Panc1 (cell line): ENCODE data around the gene CNTRL. TPM values are rescaled to one million over a fixed set of nuclear protein-coding genes. Genes with fewer than 3 reads are reported as not detected.

Source experiments
- ATAC-seq: fragments of 200-7000 bp; cut with Tn5 transposase; 2 replicates; pipeline ENCODE4 v1.9.1; 2020; ENCODE audit warnings: mild to moderate bottlenecking, moderate library complexity
- BruUV-seq: library from RNA; stranded (reverse); fragments of 400-500 nt; replicated peaks from 2 replicates; lab custom pipeline; 2021; lab: Mats Ljungman, UMichigan
- CTCF ChIA-PET: fragments of 300-600 bp; sonication (Branson Sonifier 250); formaldehyde crosslinking; loops from one replicate; lab custom pipeline; 2022; ENCODE audit warnings: antibody characterized with exemption; lab: Charles Lee
- POLR2A ChIA-PET: fragments of 300-600 bp; sonication (Branson Sonifier 250); formaldehyde crosslinking; loops from one replicate; lab custom pipeline; 2022; ENCODE audit warnings: antibody characterized with exemption; lab: Charles Lee
- DNase-seq: peaks from one replicate; pipeline ENCODE4 v3.0.0-alpha.2; 2010; ENCODE audit warnings: low read depth, low spot score
- H3K27ac ChIP-seq: 2 replicates; pipeline ENCODE4 v1.5.1; 2011; ENCODE audit warnings: mild to moderate bottlenecking, low read length, inconsistent platforms
- H3K27me3 ChIP-seq: fragments of 200-500 bp; sonication (Bioruptor generic); 2 replicates; pipeline ENCODE4 v1.6.0; 2014; ENCODE audit warnings: low read length, inconsistent platforms; ENCODE audit not compliant: control insufficient read depth, insufficient read depth
- H3K36me3 ChIP-seq: fragments of 200-500 bp; sonication (Bioruptor generic); 2 replicates; pipeline ENCODE4 v1.5.1; 2014; ENCODE audit warnings: inconsistent platforms, mild to moderate bottlenecking, low read length, moderate library complexity; ENCODE audit not compliant: control insufficient read depth, insufficient read depth
- H3K4me1 ChIP-seq: 2 replicates; pipeline ENCODE4 v1.5.1; 2011; ENCODE audit warnings: inconsistent platforms, mild to moderate bottlenecking, low read length, moderate library complexity; ENCODE audit not compliant: control insufficient read depth, insufficient read depth
- H3K4me3 ChIP-seq, 2 experiments: 2 replicates each; pipeline ENCODE4 v1.5.1; 2011 to 2012; ENCODE audit warnings: low read depth in 2 of 2, low read length in 2 of 2, mild to moderate bottlenecking in 2 of 2, inconsistent platforms in 1 of 2, moderate library complexity in 1 of 2
- H3K9me3 ChIP-seq: fragments of 200-500 bp; sonication (Bioruptor generic); 2 replicates; pipeline ENCODE4 v1.5.1; 2014; ENCODE audit warnings: low read depth, mild to moderate bottlenecking, inconsistent platforms, low read length, moderate library complexity; ENCODE audit not compliant: control insufficient read depth, insufficient read depth
- POLR2AphosphoS5 ChIP-seq: IDR thresholded peaks from 2 replicates; pipeline ENCODE4 v1.6.1; 2012; ENCODE audit warnings: mild to moderate bottlenecking, low read depth, low read length, moderate library complexity
- SIN3A ChIP-seq: IDR thresholded peaks from 2 replicates; pipeline ENCODE4 v1.6.1; 2012; ENCODE audit warnings: low read depth, mild to moderate bottlenecking, low read length, moderate library complexity, borderline replicate concordance; ENCODE audit not compliant: insufficient read depth
- TCF7L2 ChIP-seq: IDR thresholded peaks from 2 replicates; pipeline ENCODE4 v1.6.1; 2011; ENCODE audit warnings: mild to moderate bottlenecking, low read depth, low read length, inconsistent platforms
- in situ Hi-C: cut with HindIII; loops from 2 replicates; pipeline ENCODE4 v1.10.0; 2016; ENCODE audit warnings: low sequenced_read_pairs, low pct_unique_long_range_greater_than_20kb
- intact Hi-C: fragments of 100-400 bp; cut with micrococcal nuclease; formaldehyde crosslinking; loops from one replicate; pipeline ENCODE4 v1.10.0; 2022; ENCODE audit not compliant: unreplicated experiment
- total RNA-seq: library from RNA; stranded (reverse); gene quantifications from one replicate; pipeline ENCODE4 v1.2.1, GENCODE V29; 2021; ENCODE audit not compliant: unreplicated experiment
- TF ChIP-seq, protein P1 (sequence below), 2 experiments: IDR thresholded peaks; 2 replicates each; pipeline ENCODE4 v1.6.1; 2011 to 2012; ENCODE audit warnings: low read depth in 2 of 2, control low read depth in 1 of 2, low read length in 1 of 2, mild to moderate bottlenecking in 1 of 2, moderate library complexity in 1 of 2; ENCODE audit not compliant: insufficient read depth in 1 of 2
- TF ChIP-seq, protein P2 (sequence below): fragments of 450-650 bp; IDR thresholded peaks from 2 replicates; pipeline ENCODE4 v1.5.1; 2017; ENCODE audit warnings: mild to moderate bottlenecking

CNTRL gene
- total RNA-seq, 1 experiment from 2014 or later: 11.5 TPM

- no peak overlapping the region for H3K27ac ChIP-seq
- no peak for DNase-seq
- TF ChIP-seq TCF7L2 (no peak), POLR2AphosphoS5 (no peak)
- TF ChIP-seq, protein P1, sequence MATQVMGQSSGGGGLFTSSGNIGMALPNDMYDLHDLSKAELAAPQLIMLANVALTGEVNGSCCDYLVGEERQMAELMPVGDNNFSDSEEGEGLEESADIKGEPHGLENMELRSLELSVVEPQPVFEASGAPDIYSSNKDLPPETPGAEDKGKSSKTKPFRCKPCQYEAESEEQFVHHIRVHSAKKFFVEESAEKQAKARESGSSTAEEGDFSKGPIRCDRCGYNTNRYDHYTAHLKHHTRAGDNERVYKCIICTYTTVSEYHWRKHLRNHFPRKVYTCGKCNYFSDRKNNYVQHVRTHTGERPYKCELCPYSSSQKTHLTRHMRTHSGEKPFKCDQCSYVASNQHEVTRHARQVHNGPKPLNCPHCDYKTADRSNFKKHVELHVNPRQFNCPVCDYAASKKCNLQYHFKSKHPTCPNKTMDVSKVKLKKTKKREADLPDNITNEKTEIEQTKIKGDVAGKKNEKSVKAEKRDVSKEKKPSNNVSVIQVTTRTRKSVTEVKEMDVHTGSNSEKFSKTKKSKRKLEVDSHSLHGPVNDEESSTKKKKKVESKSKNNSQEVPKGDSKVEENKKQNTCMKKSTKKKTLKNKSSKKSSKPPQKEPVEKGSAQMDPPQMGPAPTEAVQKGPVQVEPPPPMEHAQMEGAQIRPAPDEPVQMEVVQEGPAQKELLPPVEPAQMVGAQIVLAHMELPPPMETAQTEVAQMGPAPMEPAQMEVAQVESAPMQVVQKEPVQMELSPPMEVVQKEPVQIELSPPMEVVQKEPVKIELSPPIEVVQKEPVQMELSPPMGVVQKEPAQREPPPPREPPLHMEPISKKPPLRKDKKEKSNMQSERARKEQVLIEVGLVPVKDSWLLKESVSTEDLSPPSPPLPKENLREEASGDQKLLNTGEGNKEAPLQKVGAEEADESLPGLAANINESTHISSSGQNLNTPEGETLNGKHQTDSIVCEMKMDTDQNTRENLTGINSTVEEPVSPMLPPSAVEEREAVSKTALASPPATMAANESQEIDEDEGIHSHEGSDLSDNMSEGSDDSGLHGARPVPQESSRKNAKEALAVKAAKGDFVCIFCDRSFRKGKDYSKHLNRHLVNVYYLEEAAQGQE (IDR thresholded peaks at IDR 0.05; ENCODE audit: insufficient read depth in 1 of 2, low read depth in 2 of 2, low read length in 1 of 2): no peak
- no peak overlapping the region for H3K4me3 ChIP-seq
- no peaks in the 10 kb centered on the region for H3K36me3 ChIP-seq
- no peak for ATAC-seq
- POLR2A ChIA-PET: no interaction called here
- H3K4me1 ChIP-seq: no peaks in the 10 kb centered on the region
- in situ Hi-C loops (no loop called here), intact Hi-C loops (no loop called here)
- H3K27me3 ChIP-seq: no peaks in the 10 kb centered on the region
- CTCF ChIA-PET: no interaction called here
- H3K9me3 ChIP-seq: no peaks in the 10 kb centered on the region
- no TSS peak for BruUV-seq
These were observed 36.0 kb upstream of the CNTRL start for GRCh38 chr9:121038804-121039203.

DNA sequence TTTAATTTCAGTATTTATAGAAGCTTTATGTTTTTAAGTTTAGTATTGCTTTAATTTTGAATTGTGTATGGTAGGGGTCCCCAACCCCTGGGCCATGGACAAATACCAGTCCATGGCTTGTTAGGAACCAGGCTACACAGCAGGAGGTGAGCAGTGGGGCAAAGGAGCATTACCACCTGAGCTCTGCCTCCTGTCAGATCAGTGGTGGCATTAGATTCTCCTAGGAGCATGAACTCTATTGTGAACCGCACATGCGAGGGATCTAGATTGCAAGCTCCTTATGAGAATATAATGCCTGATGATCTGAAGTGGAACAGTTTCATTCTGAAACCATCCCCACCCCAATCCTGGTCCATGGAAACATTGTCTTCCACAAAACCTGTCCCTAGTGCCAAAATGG, 26.6 kb upstream of the CNTRL start:
- Histone ChIP-seq H3K4me3 (no peak overlapping the region), H3K27ac (no peak overlapping the region), H3K9me3 (no peaks in the 10 kb centered on the region), H3K4me1 (no peaks in the 10 kb centered on the region), H3K36me3 (no peaks in the 10 kb centered on the region), H3K27me3 (no peaks in the 10 kb centered on the region)
- CTCF ChIA-PET: no interaction called here
- intact Hi-C loops: no loop called here
- DNase-seq (no peak), ATAC-seq (no peak)
- POLR2A ChIA-PET: no interaction called here
- TF ChIP-seq POLR2AphosphoS5 (no peak), TCF7L2 (no peak), SIN3A (no peak)
- TF ChIP-seq, protein P1 (IDR thresholded peaks at IDR 0.05; ENCODE audit: insufficient read depth in 1 of 2, low read depth in 2 of 2, low read length in 1 of 2): no peak
- TF ChIP-seq, protein P2, sequence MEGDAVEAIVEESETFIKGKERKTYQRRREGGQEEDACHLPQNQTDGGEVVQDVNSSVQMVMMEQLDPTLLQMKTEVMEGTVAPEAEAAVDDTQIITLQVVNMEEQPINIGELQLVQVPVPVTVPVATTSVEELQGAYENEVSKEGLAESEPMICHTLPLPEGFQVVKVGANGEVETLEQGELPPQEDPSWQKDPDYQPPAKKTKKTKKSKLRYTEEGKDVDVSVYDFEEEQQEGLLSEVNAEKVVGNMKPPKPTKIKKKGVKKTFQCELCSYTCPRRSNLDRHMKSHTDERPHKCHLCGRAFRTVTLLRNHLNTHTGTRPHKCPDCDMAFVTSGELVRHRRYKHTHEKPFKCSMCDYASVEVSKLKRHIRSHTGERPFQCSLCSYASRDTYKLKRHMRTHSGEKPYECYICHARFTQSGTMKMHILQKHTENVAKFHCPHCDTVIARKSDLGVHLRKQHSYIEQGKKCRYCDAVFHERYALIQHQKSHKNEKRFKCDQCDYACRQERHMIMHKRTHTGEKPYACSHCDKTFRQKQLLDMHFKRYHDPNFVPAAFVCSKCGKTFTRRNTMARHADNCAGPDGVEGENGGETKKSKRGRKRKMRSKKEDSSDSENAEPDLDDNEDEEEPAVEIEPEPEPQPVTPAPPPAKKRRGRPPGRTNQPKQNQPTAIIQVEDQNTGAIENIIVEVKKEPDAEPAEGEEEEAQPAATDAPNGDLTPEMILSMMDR: no peak
- in situ Hi-C loops: no loop called here
- BruUV-seq: no TSS peak
